ENCODE results near the gene MCHR2.

DNA sequence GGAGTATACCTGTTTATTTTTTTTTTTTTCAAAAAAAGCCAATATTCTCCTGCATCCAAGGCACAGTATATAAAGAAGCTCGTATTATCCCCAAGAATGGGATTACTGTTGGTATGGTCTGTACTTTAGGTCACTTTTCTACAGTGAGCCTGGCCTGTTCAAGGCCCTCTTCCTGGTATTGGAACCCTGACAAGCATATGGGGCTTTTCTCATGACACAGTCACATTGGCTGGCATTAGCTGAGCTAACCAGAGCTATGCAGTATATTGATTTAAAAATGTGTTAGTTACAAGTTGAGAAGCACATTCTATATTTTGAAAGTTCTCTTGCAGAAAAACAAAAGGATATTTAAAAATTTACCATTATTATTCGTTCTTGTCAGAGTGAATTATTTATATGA is 48.0 kb downstream of the MCHR2 start:
- TF ChIP-seq SIN3A (IDR thresholded peaks at IDR 0.05; ENCODE audit: borderline replicate concordance, insufficient read depth, low read length) (no peak), POLR2AphosphoS5 (IDR thresholded peaks at IDR 0.05; ENCODE audit: low read depth, low read length) (no peak), TAF1 (IDR thresholded peaks at IDR 0.05; ENCODE audit: borderline replicate concordance, insufficient read depth, low read length) (no peak), FOXP2 (optimal IDR thresholded peaks at IDR 0.05; ENCODE audit: borderline replicate concordance, extremely low read depth, extremely low read length, insufficient read depth) (no peak)
- TF ChIP-seq, protein P1, sequence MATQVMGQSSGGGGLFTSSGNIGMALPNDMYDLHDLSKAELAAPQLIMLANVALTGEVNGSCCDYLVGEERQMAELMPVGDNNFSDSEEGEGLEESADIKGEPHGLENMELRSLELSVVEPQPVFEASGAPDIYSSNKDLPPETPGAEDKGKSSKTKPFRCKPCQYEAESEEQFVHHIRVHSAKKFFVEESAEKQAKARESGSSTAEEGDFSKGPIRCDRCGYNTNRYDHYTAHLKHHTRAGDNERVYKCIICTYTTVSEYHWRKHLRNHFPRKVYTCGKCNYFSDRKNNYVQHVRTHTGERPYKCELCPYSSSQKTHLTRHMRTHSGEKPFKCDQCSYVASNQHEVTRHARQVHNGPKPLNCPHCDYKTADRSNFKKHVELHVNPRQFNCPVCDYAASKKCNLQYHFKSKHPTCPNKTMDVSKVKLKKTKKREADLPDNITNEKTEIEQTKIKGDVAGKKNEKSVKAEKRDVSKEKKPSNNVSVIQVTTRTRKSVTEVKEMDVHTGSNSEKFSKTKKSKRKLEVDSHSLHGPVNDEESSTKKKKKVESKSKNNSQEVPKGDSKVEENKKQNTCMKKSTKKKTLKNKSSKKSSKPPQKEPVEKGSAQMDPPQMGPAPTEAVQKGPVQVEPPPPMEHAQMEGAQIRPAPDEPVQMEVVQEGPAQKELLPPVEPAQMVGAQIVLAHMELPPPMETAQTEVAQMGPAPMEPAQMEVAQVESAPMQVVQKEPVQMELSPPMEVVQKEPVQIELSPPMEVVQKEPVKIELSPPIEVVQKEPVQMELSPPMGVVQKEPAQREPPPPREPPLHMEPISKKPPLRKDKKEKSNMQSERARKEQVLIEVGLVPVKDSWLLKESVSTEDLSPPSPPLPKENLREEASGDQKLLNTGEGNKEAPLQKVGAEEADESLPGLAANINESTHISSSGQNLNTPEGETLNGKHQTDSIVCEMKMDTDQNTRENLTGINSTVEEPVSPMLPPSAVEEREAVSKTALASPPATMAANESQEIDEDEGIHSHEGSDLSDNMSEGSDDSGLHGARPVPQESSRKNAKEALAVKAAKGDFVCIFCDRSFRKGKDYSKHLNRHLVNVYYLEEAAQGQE (IDR thresholded peaks at IDR 0.05; ENCODE audit: insufficient read depth in 1 of 2, low read depth in 2 of 2, low read length in 2 of 2), result no peak
